HepG2 (cell line): Measurements from ENCODE around the gene SNAPC4. TPM values are rescaled to one million over a fixed set of nuclear protein-coding genes. Genes with fewer than 3 reads are reported as not detected.
A peak's percentile ranks its signal among the peaks of the same experiment; 100 is the strongest.

Experiments used
- ATF4 ChIP-seq, 2 experiments: fragments of 450-650 bp in 1 of 2; sonication (generic) in 1 of 2; formaldehyde crosslinking; IDR thresholded peaks; 2 replicates each; pipeline versions ENCODE4 v1.5.0 to v1.8.0; 2020 to 2022; ENCODE audit warnings: mild to moderate bottlenecking in 1 of 2, missing genetic modification reagents in 1 of 2
- CEBPG ChIP-seq: IDR thresholded peaks from 2 replicates; pipeline ENCODE4 v1.6.1; 2016
- GATAD2A ChIP-seq: IDR thresholded peaks from 2 replicates; pipeline ENCODE4 v1.6.1; 2016
- MYNN ChIP-seq: sonication (generic); formaldehyde crosslinking; IDR thresholded peaks from 2 replicates; pipeline ENCODE4 v1.4.0; 2020; ENCODE audit warnings: mild to moderate bottlenecking, low read depth, missing genetic modification reagents
- PAXIP1 ChIP-seq: sonication (generic); formaldehyde crosslinking; conservative IDR thresholded peaks from 2 replicates; pipeline ENCODE4 v1.4.0; 2020; ENCODE audit warnings: mild to moderate bottlenecking, missing genetic modification reagents, moderate library complexity
- PLSCR1 ChIP-seq: sonication (generic); formaldehyde crosslinking; IDR thresholded peaks from 2 replicates; pipeline ENCODE4 v1.5.0; 2020; ENCODE audit warnings: missing genetic modification reagents, mild to moderate bottlenecking, borderline replicate concordance
- SIX4 ChIP-seq: sonication (generic); formaldehyde crosslinking; IDR thresholded peaks from 2 replicates; pipeline ENCODE4 v1.4.0; 2020; ENCODE audit warnings: missing genetic modification reagents
- SMC3 ChIP-seq: IDR thresholded peaks from 2 replicates; pipeline ENCODE4 v1.6.1; 2011; ENCODE audit warnings: low read length, improper control_type of control experiment
- ZNF253 ChIP-seq: sonication (generic); formaldehyde crosslinking; IDR thresholded peaks from 2 replicates; pipeline ENCODE4 v1.8.0; 2022; ENCODE audit warnings: mild to moderate bottlenecking, missing genetic modification reagents, borderline replicate concordance
- ZNF687 ChIP-seq: sonication (generic); formaldehyde crosslinking; IDR thresholded peaks from 2 replicates; pipeline ENCODE4 v1.5.1; 2020; ENCODE audit warnings: mild to moderate bottlenecking, missing genetic modification reagents, moderate library complexity
- polyA plus RNA-seq, 8 experiments: library from polyadenylated mRNA; depleted of rRNA in 3 of 8; stranded (reverse) in 7 of 8; unstranded in 1 of 8; fragments of >200 nt; fragmentation: Illumina TruSeq in 4 of 8; extraction: Trizol in 4 of 8; gene quantifications; 2 replicates each; pipeline versions ENCODE4 v1.2.1 to v1.2.3, GENCODE V29; 2011 to 2016; ENCODE audit warnings: low read depth in 4 of 8, missing spikeins in 1 of 8, mixed read lengths in 1 of 8; ENCODE audit not compliant: insufficient read depth in 1 of 8
- total RNA-seq, 5 experiments: library from RNA; depleted of rRNA; stranded (reverse); fragments of >200 nt; fragmentation: Illumina TruSeq; extraction: Trizol; gene quantifications; 2 replicates each; pipeline ENCODE4 v1.2.3, GENCODE V29; 2016; ENCODE audit warnings: low read depth in 1 of 5
- TF ChIP-seq, protein P1 (sequence below): sonication (generic); formaldehyde crosslinking; IDR thresholded peaks from 2 replicates; pipeline ENCODE4 v1.8.1; 2023; ENCODE audit warnings: missing genetic modification reagents, inconsistent platforms, borderline replicate concordance
- TF ChIP-seq, protein P2 (sequence below): sonication (generic); formaldehyde crosslinking; IDR thresholded peaks from 2 replicates; pipeline ENCODE4 v1.5.0; 2020; ENCODE audit warnings: mild to moderate bottlenecking, missing genetic modification reagents
- TF ChIP-seq, protein P3 (sequence below): sonication (generic); formaldehyde crosslinking; IDR thresholded peaks from 2 replicates; pipeline ENCODE4 v1.8.1; 2023; ENCODE audit warnings: mild to moderate bottlenecking, moderate library complexity, missing genetic modification reagents

The SNAPC4 gene
- total and polyA plus RNA-seq, 2 of the 13 experiments (the other 11 are each of a cell fraction or from before 2014, with no cell fraction given): 2.0 to 6.0 TPM

- TF ChIP-seq, protein P1, sequence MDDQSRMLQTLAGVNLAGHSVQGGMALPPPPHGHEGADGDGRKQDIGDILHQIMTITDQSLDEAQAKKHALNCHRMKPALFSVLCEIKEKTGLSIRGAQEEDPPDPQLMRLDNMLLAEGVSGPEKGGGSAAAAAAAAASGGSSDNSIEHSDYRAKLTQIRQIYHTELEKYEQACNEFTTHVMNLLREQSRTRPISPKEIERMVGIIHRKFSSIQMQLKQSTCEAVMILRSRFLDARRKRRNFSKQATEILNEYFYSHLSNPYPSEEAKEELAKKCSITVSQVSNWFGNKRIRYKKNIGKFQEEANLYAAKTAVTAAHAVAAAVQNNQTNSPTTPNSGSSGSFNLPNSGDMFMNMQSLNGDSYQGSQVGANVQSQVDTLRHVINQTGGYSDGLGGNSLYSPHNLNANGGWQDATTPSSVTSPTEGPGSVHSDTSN (CRISPR knock-in tag): no peak
- peak; percentile 95 for TF ChIP-seq ZNF687
- TF ChIP-seq, protein P2, sequence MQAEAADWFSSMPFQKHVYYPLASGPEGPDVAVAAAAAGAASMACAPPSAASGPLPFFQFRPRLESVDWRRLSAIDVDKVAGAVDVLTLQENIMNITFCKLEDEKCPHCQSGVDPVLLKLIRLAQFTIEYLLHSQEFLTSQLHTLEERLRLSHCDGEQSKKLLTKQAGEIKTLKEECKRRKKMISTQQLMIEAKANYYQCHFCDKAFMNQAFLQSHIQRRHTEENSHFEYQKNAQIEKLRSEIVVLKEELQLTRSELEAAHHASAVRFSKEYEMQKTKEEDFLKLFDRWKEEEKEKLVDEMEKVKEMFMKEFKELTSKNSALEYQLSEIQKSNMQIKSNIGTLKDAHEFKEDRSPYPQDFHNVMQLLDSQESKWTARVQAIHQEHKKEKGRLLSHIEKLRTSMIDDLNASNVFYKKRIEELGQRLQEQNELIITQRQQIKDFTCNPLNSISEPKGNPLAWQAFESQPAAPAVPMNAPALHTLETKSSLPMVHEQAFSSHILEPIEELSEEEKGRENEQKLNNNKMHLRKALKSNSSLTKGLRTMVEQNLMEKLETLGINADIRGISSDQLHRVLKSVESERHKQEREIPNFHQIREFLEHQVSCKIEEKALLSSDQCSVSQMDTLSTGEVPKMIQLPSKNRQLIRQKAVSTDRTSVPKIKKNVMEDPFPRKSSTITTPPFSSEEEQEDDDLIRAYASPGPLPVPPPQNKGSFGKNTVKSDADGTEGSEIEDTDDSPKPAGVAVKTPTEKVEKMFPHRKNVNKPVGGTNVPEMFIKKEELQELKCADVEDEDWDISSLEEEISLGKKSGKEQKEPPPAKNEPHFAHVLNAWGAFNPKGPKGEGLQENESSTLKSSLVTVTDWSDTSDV: 0 out of 2 replicates have a peak, but pooled peaks have one; percentile 58
- TF ChIP-seq CEBPG: 0 out of 2 replicates have a peak, but pooled peaks have one; percentile 6
- peak in 1 of 2 experiments; percentile 50; a peak in 2 of 4 replicates for TF ChIP-seq ATF4 (CRISPR knock-in tag; IDR thresholded peaks at IDR 0.05)
- TF ChIP-seq PLSCR1 (CRISPR knock-in tag): no peak
- TF ChIP-seq, protein P3, sequence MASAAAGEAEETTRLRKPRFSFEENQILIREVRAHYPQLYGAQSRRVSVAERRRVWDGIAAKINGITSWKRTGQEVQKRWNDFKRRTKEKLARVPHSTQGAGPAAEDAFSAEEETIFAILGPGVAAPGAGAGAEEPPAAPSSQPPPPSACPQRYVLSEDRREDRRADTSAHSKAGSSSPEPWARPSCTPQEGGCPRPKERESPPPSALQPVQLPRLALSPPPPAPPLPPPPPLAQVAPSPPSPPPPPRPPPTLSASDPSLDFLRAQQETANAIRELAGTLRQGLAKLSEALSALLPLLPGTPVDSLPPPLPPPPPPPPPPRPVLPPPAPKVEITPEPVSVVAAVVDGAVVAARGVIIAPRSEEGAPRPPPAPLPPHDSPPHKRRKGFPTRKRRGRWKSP (CRISPR knock-in tag): peak; percentile 28; the same call in 1 of the 2 replicates
- TF ChIP-seq PAXIP1: peak; percentile 28; the same call in 1 of the 2 replicates
- no peak; the same call in 1 of the 2 replicates for TF ChIP-seq GATAD2A
- no peak for TF ChIP-seq MYNN
- TF ChIP-seq ZNF253: no peak
- TF ChIP-seq SMC3: no peak
- TF ChIP-seq SIX4 (CRISPR knock-in tag): no peak
Observed at GRCh38 chr9:136441681-136442245, 41.8 kb upstream of the SNAPC4 start (continued).
